ENCODE measurements around the gene SCML1. TPM values are rescaled to one million over a fixed set of nuclear protein-coding genes. Genes with fewer than 3 reads are reported as not detected.

SCML1 gene
- total and polyA plus RNA-seq, 12 donors, result 4.9 to 35.8 (median 6.3) TPM

- Histone ChIP-seq H3K9me3 (no peaks in the 10 kb centered on the region), H3K4me3 (no peak overlapping the region), H3K4me1 (no peaks in the 10 kb centered on the region), H3K27me3 (peaks cover 0 to 13% (median 0%) of the 10 kb centered on the region in 7 donors), H3K27ac (no peak overlapping the region), H3K36me3 (no peaks in the 10 kb centered on the region)
- TF ChIP-seq CTCF (IDR thresholded peaks at IDR 0.05), result no peak
- ATAC-seq, result no peak
- DNase-seq, result no peak
- WGBS, 2 donors, result 89 to 92% methylated on average over 2 of the region's 2 CpGs
- intact Hi-C loops (cut with DNase I), result no loop called here
Observed at GRCh38 chrX:17705211-17705610, 32.1 kb upstream of the SCML1 start.

- Histone ChIP-seq H3K4me1 (no peaks in the 10 kb centered on the region), H3K4me3 (no peak overlapping the region), H3K27me3 (peaks cover 0 to 7% (median 0%) of the 10 kb centered on the region in 7 donors), H3K9me3 (no peaks in the 10 kb centered on the region), H3K36me3 (no peaks in the 10 kb centered on the region), H3K27ac (no peak overlapping the region)
- intact Hi-C loops (cut with DNase I), result no loop called here
- ATAC-seq (no peak), DNase-seq (no peak)
- no peak for TF ChIP-seq CTCF (IDR thresholded peaks at IDR 0.05)
- 95 to 96% methylated on average over 4 of the region's 4 CpGs for WGBS, 2 donors
Observed at GRCh38 chrX:17706676-17707075, 30.6 kb upstream of the SCML1 start.

- no peak for ATAC-seq
- no peak for TF ChIP-seq CTCF (IDR thresholded peaks at IDR 0.05)
- 93% methylated on average over 3 of the region's 3 CpGs for WGBS, 2 donors
- H3K27ac ChIP-seq, result no peak overlapping the region
- no peak overlapping the region for H3K4me3 ChIP-seq
- H3K27me3 ChIP-seq, result peaks cover 0 to 3% (median 0%) of the 10 kb centered on the region in 7 donors
- no peaks in the 10 kb centered on the region for H3K36me3 ChIP-seq
- intact Hi-C loops (cut with DNase I), result no loop called here
- DNase-seq, result no peak
- H3K9me3 ChIP-seq, result no peaks in the 10 kb centered on the region
- no peaks in the 10 kb centered on the region for H3K4me1 ChIP-seq
Observed at GRCh38 chrX:17707731-17708130, 29.6 kb upstream of the SCML1 start.

GRCh38 chrX:17710871-17711301 is 26.4 kb upstream of the SCML1 start:
- no peaks in the 10 kb centered on the region for H3K9me3 ChIP-seq
- no peaks in the 10 kb centered on the region for H3K4me1 ChIP-seq
- TF ChIP-seq CTCF (IDR thresholded peaks at IDR 0.05), result no peak
- no peaks in the 10 kb centered on the region for H3K36me3 ChIP-seq
- no peak overlapping the region for H3K4me3 ChIP-seq
- H3K27me3 ChIP-seq, result peaks cover 0 to 12% (median 0%) of the 10 kb centered on the region in 7 donors
- intact Hi-C loops (cut with DNase I), result no loop called here
- WGBS, 2 donors, result 63 to 82% methylated on average over 1 of the region's 1 CpG
- ATAC-seq (peak in 1 of 8 donors; percentile 64), DNase-seq (no peak)
- H3K27ac ChIP-seq, result no peak overlapping the region

Data from heart right ventricle (tissue), 16 donors.